ENCODE measurements around the gene ZNF664. TPM values are rescaled to one million over a fixed set of nuclear protein-coding genes. Genes with fewer than 3 reads are reported as not detected.
A peak's percentile ranks its signal among the peaks of the same experiment; 100 is the strongest.

Gene ZNF664
- total and polyA plus RNA-seq, 2 of the 4 experiments (the other 2 are of a cell fraction), result 29.9 to 32.6 TPM

DNA sequence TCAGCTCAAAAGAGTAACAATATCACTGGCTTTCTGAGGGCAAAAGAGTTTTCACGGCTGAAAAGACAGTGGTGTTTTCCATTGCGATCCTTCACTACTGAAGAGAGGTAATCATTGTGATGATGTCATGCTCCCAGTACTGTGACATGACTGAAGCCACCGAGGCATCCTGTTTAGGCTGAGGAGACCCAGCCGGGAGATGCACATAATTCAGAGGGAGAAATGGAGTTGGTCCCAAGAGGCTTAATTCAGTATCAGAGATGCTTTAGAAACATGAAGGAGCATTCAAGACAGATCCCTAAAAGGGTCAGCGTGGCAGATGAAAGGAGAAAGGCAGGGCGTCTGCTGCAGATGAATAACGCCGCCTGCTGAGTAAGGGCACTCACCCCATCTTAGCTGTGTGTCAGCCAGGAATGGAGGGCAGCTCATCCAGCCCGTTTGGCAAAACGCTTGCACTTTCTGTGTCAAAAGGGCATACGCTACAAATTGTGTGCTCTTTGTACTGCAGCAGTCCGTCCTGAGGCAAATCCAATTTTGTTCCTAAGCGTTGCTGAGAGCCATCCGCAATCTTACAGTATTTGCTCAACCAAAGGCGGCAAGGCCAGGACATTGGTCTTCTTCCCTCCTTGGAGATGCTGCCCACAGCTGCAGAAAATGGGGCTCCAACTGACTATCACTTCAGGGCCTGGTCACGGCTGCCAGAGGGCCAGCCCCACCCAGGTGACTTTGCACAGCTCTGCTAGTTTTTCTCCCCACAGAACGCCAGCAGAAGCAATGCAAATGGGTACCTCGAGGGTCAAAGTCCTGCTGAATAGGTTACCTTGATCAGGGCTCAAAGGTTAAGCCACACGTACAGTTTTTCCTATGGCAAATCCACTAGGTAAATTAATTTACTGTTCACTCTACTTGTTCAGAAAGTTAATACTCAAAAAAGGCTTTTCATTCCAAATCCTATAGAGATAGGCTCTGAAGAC is 23.9 kb upstream of the ZNF664 start:
- Histone ChIP-seq H3K27me3 (ENCODE audit: control insufficient read depth, insufficient read depth, low read length) (no peaks in the 10 kb centered on the region), H3K9me3 (ENCODE audit: control insufficient read depth, insufficient read depth, low read length) (no peaks in the 10 kb centered on the region), H3K79me1 (ENCODE audit: low read depth in 1 of 2, low read length in 2 of 2) (peaks cover 26 to 74% of the 10 kb centered on the region in 2 experiments; a peak in 3 of 4 replicates), H3K36me3 (ENCODE audit: control insufficient read depth, insufficient read depth, low read length) (peaks cover 16% of the 10 kb centered on the region), H3K18ac (ENCODE audit: low read depth, low read length) (no peak overlapping the region), H2BK120ac (ENCODE audit: low read depth, low read length) (no peak overlapping the region), H3K56ac (ENCODE audit: extremely low read depth, insufficient read depth, low read length) (no peak overlapping the region), H3K27ac (ENCODE audit: insufficient read depth, low read length) (no peak overlapping the region), H3K4me2 (ENCODE audit: low read depth, low read length) (no peak overlapping the region), H3K23ac (ENCODE audit: low read depth, low read length) (0 out of 2 replicates have a peak overlapping the region, but pooled peaks have one; percentile 13), H4K5ac (ENCODE audit: low read depth, low read length) (no peak overlapping the region), H3K4me3 (ENCODE audit: insufficient read depth, low read depth, low read length) (no peak overlapping the region), H2BK15ac (ENCODE audit: low read depth, low read length) (no peak overlapping the region), H3K9me1 (ENCODE audit: insufficient read depth, low read length) (peaks cover 15% of the 10 kb centered on the region; the same call in 1 of the 2 replicates), H4K8ac (ENCODE audit: low read depth in 2 of 2, low read length in 2 of 2) (no peak overlapping the region), H2AK5ac (ENCODE audit: low read depth, low read length) (peak overlapping the region; percentile 50; the same call in 1 of the 2 replicates), H3K9ac (ENCODE audit: low read depth, low read length) (no peak overlapping the region), H3K4ac (ENCODE audit: low read depth, low read length) (peak overlapping the region; percentile 19; the same call in 1 of the 2 replicates), H4K20me1 (ENCODE audit: insufficient read depth, low read length) (peaks cover 7% of the 10 kb centered on the region; the same call in 1 of the 2 replicates), H2AFZ (replicated peaks; ENCODE audit: low read length, poor library complexity) (no peak overlapping the region), H2AK9ac (replicated peaks; ENCODE audit: low read depth, low read length, poor library complexity) (no peak overlapping the region), H2BK5ac (ENCODE audit: low read depth, low read length, poor library complexity, severe bottlenecking) (no peak overlapping the region), H4K91ac (ENCODE audit: insufficient read depth, low read depth, low read length) (no peak overlapping the region), H3K4me1 (ENCODE audit: control insufficient read depth, insufficient read depth, low read length) (peaks cover 19% of the 10 kb centered on the region), H3K14ac (replicated peaks; ENCODE audit: low read depth, low read length) (no peak overlapping the region), H2BK20ac (ENCODE audit: low read depth, low read length) (no peak overlapping the region)
- WGBS, 2 experiments (ENCODE audit: extremely low coverage in 2 of 2, insufficient read length in 1 of 2), result 67% methylated on average over 17 of the region's 19 CpGs; no CpG with 5 or more reads in 1 of the 2 experiments
- ChIA-PET POLR2A (ENCODE audit: unreplicated experiment) (no interaction called here), CTCF (no interaction called here)
- intact Hi-C loops (cut with micrococcal nuclease), result no loop called here
- DNase-seq, result no peak
- in situ Hi-C loops (cut with MboI; ENCODE audit: low sequenced_read_pairs), result no loop called here
- dilution Hi-C loops (cut with HindIII; ENCODE audit: low sequenced_read_pairs, unreplicated experiment), result no loop called here
- no peak; the same call in 1 of the 2 replicates for ATAC-seq (ENCODE audit: low read depth)
- BruUV-seq (replicated peaks), result no TSS peak
- TF ChIP-seq, protein P1, sequence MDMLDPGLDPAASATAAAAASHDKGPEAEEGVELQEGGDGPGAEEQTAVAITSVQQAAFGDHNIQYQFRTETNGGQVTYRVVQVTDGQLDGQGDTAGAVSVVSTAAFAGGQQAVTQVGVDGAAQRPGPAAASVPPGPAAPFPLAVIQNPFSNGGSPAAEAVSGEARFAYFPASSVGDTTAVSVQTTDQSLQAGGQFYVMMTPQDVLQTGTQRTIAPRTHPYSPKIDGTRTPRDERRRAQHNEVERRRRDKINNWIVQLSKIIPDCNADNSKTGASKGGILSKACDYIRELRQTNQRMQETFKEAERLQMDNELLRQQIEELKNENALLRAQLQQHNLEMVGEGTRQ (IDR thresholded peaks at IDR 0.05; ENCODE audit: low read depth, low read length), result no peak
- TF ChIP-seq RFX5 (IDR thresholded peaks at IDR 0.05; ENCODE audit: low read depth, low read length), result no peak
- no peak for TF ChIP-seq FOS (IDR thresholded peaks at IDR 0.05; ENCODE audit: low read depth, low read length)
- no peak for TF ChIP-seq CHD1 (IDR thresholded peaks at IDR 0.05; ENCODE audit: low read depth, low read length)
- TF ChIP-seq POLR2A (IDR thresholded peaks at IDR 0.05; ENCODE audit: low read depth, low read length), result no peak
- no peak for TF ChIP-seq MAFK (IDR thresholded peaks at IDR 0.05; ENCODE audit: low read depth, low read length)
- TF ChIP-seq MAZ (IDR thresholded peaks at IDR 0.05; ENCODE audit: borderline replicate concordance, low read depth, low read length), result no peak
- no peak for TF ChIP-seq CEBPB (IDR thresholded peaks at IDR 0.05; ENCODE audit: low read depth, low read length)
- TF ChIP-seq SMC3 (IDR thresholded peaks at IDR 0.05; ENCODE audit: low read depth, low read length), result no peak
- no peak for TF ChIP-seq RCOR1 (IDR thresholded peaks at IDR 0.05; ENCODE audit: insufficient replicate concordance, low read length)
- TF ChIP-seq, protein P2, sequence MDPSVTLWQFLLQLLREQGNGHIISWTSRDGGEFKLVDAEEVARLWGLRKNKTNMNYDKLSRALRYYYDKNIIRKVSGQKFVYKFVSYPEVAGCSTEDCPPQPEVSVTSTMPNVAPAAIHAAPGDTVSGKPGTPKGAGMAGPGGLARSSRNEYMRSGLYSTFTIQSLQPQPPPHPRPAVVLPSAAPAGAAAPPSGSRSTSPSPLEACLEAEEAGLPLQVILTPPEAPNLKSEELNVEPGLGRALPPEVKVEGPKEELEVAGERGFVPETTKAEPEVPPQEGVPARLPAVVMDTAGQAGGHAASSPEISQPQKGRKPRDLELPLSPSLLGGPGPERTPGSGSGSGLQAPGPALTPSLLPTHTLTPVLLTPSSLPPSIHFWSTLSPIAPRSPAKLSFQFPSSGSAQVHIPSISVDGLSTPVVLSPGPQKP (IDR thresholded peaks at IDR 0.05; ENCODE audit: borderline replicate concordance, low read depth, low read length), result no peak
- no peak for TF ChIP-seq MXI1 (IDR thresholded peaks at IDR 0.05; ENCODE audit: borderline replicate concordance, low read depth, low read length)
- TF ChIP-seq, protein P3, sequence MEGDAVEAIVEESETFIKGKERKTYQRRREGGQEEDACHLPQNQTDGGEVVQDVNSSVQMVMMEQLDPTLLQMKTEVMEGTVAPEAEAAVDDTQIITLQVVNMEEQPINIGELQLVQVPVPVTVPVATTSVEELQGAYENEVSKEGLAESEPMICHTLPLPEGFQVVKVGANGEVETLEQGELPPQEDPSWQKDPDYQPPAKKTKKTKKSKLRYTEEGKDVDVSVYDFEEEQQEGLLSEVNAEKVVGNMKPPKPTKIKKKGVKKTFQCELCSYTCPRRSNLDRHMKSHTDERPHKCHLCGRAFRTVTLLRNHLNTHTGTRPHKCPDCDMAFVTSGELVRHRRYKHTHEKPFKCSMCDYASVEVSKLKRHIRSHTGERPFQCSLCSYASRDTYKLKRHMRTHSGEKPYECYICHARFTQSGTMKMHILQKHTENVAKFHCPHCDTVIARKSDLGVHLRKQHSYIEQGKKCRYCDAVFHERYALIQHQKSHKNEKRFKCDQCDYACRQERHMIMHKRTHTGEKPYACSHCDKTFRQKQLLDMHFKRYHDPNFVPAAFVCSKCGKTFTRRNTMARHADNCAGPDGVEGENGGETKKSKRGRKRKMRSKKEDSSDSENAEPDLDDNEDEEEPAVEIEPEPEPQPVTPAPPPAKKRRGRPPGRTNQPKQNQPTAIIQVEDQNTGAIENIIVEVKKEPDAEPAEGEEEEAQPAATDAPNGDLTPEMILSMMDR (conservative IDR thresholded peaks at IDR 0.05; ENCODE audit: low read depth, low read length), result no peak
- TF ChIP-seq RAD21 (IDR thresholded peaks at IDR 0.05; ENCODE audit: low read length), result no peak

Measured in IMR-90 (cell line).